Inflammatory macrophage treated with lipopolysaccharide for 4 hours (primary cell): Measurements from ENCODE around the gene CELA2A.
"Not testable (repeated sequence)": the region's sequence is repeated elsewhere in the genome, so short reads cannot be mapped to it uniquely, and the experiment has no call there.

Source experiments
- DNase-seq: peaks from one replicate; pipeline ENCODE4 v3.0.0-alpha.2; 2020

The CELA2A gene

GRCh38 chr1:15504436-15504835 lies 47.9 kb downstream of the CELA2A start:
- no peak for DNase-seq

- DNase-seq, result no peak
These were observed 50.3 kb downstream of the CELA2A start for GRCh38 chr1:15506831-15507230.

DNA sequence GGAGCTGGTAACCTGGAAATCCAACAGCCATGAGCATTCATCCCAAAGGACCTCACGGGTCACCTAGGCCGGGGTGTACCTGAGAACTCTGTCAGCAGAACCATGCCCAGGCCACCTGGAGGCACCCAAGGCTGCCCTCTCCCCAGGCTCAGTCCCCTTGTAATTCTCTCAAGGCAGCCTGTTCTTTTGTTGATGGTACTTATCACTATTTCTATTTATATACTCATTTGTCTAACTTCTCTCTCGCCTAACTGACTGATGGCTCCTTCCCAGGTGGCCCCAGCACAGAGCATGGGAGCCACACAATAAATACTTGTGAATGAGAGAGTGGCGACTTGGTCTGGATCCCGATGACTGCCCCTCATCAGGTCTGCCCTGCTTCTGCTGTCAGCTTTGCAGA lies 50.7 kb downstream of the CELA2A start:
- no peak for DNase-seq

DNA sequence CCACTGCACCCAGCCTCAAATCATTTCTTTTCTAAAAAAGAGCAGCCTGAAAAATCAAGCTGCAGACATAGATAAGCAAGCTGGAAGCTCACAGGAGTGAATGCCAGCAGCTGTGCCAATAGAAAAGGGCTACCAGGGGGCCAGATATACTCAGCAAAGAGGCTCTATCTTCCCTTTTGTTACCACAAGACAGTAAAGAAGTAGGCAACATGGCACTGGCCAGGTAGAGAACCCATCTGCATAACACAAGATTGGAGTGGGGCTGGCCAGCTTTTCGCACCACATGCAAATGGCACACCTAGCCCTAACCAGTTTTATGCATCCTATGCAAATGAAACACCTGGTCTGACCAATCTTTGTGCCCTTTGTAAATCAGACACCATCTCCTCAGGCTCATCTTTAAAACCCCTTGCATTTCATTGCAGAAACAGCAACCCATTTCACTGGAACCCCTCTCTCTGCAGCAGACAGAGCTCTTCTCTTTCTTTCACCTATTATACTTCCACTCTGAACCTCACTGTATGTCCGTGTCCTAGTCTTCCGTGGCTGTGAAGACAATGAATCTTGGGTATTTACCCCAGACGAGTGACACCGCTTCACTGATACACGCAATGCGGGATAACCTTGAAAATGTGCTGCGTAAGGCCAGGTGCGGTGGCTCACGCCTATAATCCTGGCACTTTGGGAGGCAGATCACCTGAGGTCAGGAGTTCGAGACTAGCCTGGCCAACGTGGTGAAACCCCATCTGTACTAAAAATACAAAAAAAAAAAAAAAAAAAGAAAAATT lies 52.4 kb downstream of the CELA2A start:
- no peak for DNase-seq

DNA sequence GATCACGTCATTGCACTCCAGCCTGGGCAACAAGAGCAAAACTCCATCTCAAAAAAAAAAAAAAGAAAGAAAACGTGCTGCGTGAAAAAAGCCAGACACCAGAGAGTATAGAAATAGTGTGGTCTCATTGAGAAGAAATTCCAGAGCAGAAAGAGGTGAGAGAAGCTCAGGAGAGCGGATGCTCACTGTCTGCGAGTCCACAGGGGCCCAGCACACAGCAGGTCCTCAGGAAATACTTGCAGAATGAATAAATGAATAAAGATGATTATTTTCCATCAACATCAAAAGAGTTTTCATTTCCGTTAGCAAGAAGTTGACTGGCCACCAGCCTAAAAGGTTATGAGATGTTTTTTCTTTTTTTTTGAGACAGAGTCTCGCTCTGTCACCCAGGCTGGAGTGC lies 53.1 kb downstream of the CELA2A start:
- no peak for DNase-seq

GRCh38 chr1:15510611-15511405 lies 54.3 kb downstream of the CELA2A start:
- no peak for DNase-seq

DNA sequence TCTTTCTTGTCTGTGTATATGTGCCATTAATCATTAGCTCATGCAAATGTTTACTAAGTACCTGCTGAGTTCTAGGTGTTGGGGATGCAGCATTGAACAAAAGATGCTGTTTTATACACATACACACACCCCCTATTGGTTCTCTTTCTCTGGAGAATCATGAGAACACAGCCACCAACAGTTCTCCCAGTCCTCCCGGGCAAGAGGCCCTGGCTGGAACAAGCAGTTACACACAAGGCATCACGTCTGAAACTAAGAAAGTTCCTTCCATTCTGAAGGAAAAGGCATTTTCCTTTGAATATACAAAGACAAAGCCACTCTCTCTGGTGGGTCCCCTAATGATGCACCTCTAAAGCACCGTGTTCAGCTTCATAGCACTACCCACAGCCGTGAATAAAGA lies 56.7 kb downstream of the CELA2A start:
- no peak for DNase-seq

GRCh38 chr1:15513919-15514318 lies 57.4 kb downstream of the CELA2A start:
- no peak for DNase-seq

DNA sequence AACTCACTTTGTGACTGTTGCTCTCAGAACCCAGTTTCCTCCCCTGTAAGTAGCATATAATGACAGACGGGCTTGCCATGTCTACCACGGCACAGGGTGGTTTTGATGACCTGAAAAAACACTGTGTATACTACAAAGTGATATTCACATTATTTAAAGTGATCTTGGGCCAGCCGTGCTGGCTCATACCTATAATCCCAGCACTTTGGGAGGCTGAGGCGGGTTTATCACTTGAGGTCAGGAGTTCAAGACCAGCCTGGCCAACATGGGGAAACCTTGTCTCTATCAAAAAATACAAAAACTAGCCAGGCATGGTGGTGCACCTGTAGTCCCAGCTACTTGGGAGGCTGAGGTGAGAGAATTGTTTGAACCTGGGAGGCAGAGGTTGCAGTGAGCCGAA lies 58.0 kb downstream of the CELA2A start:
- not testable (repeated sequence) for DNase-seq

DNA sequence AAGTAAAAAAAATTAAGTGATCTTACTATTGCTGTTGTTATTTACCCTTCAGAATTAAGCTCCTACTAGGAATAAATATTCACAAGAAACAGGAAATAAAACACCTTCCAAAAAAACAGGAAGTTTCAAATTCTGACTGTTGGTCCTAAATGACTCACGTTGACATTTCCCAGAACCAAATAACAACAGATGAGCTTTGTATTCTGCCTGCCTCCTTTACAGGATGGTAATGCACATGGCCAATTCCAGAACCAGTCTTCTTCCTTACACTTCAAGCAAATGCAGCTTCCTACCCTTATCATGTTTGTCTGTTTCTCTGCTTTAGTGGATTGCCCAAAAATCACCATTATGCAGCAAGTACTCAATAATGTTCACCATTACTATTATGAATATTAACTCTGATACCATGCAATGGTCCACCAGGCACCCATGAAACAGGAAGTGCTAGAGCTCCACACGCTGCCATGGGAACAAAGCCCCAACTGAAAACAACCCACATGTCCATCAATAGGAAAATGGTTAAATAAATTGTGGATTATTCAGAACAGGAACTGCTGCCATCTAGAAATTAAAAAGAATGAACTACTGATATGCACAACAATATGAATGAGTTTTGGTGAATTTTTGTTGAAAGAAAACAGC lies 58.6 kb downstream of the CELA2A start:
- peak; percentile 60 for DNase-seq

GRCh38 chr1:15519625-15520024 lies 63.1 kb downstream of the CELA2A start:
- no peak for DNase-seq

DNA sequence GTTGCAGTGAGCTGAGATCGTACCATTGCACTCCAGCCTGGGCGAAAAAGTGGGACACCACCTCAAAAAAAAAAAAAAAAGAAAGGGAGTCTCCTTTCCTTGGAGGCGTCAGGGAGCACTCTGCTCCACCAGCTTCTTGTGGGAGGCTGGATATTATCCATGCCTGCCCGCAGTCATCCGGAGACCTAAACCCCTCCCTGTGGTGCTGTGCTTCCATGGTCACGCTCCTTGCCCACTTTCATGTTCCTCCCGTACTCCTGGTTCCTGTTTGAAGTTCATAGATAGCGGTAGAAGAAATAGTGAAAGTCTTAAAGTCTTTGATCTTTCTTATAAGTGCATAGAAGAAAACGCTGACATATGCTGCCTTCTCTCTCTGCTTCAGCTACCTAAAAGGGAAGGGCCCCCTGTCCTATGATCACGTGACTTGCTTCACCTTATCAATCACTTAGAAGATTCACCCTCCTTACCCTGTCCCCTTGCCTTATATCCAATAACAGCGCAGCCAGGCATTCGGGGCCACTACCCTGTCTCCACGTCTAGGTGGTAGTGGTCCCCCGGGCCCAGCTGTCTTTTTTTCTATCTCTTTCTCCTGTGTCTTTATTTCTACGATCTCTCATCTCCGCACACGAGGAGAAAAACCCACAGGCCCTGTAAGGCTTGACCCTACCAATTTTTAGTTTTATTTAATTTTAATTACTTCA lies 64.8 kb downstream of the CELA2A start:
- DNase-seq, result not testable (repeated sequence)
